Fibroblast of lung (primary cell): ENCODE data around the gene CGGBP1.
A peak's percentile ranks its signal among the peaks of the same experiment; 100 is the strongest.

Experiments
- EZH2 ChIP-seq: IDR thresholded peaks from 2 replicates; pipeline ENCODE4 v1.5.1; 2012; ENCODE audit warnings: low read length, control low read depth, mild to moderate bottlenecking; ENCODE audit errors: missing control alignments
- TF ChIP-seq, protein P1 (sequence below), 2 donors: IDR thresholded peaks in 1 of 2; conservative IDR thresholded peaks in 1 of 2; 1 replicate in 1 of 2; 2 replicates in 1 of 2; pipeline ENCODE4 v1.5.1; 2011 to 2012; ENCODE audit warnings: low read length in 2 of 2, control low read depth in 1 of 2, inconsistent platforms in 1 of 2, low read depth in 1 of 2, mild to moderate bottlenecking in 1 of 2

DNA sequence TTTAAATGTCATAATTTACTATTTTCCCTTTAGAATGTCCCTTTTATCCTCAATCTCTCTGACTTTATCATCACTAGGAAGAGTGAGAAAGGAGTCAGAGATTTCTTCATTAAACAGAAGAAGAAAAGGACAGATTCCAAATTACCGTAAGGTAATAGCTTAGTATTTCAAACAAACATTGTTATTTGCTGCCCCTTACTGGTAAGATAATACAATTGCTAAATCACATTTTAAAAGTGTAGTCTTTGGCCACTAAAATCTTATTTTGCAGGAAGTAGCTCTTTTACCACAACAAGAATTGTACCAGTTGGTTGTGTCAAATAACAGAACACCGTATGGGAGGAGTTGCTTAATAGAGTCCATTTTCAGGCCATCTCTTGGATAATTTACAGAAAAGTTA, 53.7 kb downstream of the CGGBP1 start:
- TF ChIP-seq, protein P1, sequence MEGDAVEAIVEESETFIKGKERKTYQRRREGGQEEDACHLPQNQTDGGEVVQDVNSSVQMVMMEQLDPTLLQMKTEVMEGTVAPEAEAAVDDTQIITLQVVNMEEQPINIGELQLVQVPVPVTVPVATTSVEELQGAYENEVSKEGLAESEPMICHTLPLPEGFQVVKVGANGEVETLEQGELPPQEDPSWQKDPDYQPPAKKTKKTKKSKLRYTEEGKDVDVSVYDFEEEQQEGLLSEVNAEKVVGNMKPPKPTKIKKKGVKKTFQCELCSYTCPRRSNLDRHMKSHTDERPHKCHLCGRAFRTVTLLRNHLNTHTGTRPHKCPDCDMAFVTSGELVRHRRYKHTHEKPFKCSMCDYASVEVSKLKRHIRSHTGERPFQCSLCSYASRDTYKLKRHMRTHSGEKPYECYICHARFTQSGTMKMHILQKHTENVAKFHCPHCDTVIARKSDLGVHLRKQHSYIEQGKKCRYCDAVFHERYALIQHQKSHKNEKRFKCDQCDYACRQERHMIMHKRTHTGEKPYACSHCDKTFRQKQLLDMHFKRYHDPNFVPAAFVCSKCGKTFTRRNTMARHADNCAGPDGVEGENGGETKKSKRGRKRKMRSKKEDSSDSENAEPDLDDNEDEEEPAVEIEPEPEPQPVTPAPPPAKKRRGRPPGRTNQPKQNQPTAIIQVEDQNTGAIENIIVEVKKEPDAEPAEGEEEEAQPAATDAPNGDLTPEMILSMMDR (conservative IDR thresholded peaks at IDR 0.05 in 1 of 2, IDR thresholded peaks at IDR 0.05 in 1 of 2; ENCODE audit: low read depth in 1 of 2, low read length in 2 of 2): peak in 1 of 2 donors; percentile 25
- TF ChIP-seq EZH2: no peak
